H9 (cell line): ENCODE data around the gene TRNAU1AP. TPM values are rescaled to one million over a fixed set of nuclear protein-coding genes. Genes with fewer than 3 reads are reported as not detected.
A peak's percentile ranks its signal among the peaks of the same experiment; 100 is the strongest.

Source experiments
- DNase-seq: peaks from one replicate; pipeline ENCODE4 v3.0.0-alpha.2; 2017
- H2AFZ ChIP-seq: one replicate; pipeline ENCODE4 v1.6.1; 2013; ENCODE audit warnings: mild to moderate bottlenecking, low read length, control low read depth, moderate library complexity
- H2AK5ac ChIP-seq: 2 replicates; pipeline ENCODE4 v1.6.1; 2013; ENCODE audit warnings: low read length, control low read depth, mixed read lengths; ENCODE audit not compliant: insufficient read length
- H2BK120ac ChIP-seq: one replicate; pipeline ENCODE4 v1.6.1; 2013; ENCODE audit warnings: low read depth, mild to moderate bottlenecking, low read length, control low read depth, inconsistent platforms; ENCODE audit not compliant: poor library complexity, severe bottlenecking
- H2BK12ac ChIP-seq: 2 replicates; pipeline ENCODE4 v1.6.1; 2013; ENCODE audit warnings: low read length, control low read depth, mixed read lengths, low read depth; ENCODE audit not compliant: insufficient read length
- H2BK15ac ChIP-seq: 2 replicates; pipeline ENCODE4 v1.6.1; 2013; ENCODE audit warnings: low read depth, low read length, control low read depth
- H2BK20ac ChIP-seq: one replicate; pipeline ENCODE4 v1.6.1; 2013; ENCODE audit warnings: low read depth, mild to moderate bottlenecking, low read length, control low read depth, inconsistent platforms; ENCODE audit not compliant: poor library complexity, severe bottlenecking
- H2BK5ac ChIP-seq: 2 replicates; pipeline ENCODE4 v1.6.1; 2013; ENCODE audit warnings: low read length, control low read depth, mixed read lengths; ENCODE audit not compliant: insufficient read length
- H3K14ac ChIP-seq: 2 replicates; pipeline ENCODE4 v1.6.1; 2013; ENCODE audit warnings: low read length, control low read depth; ENCODE audit not compliant: insufficient read depth
- H3K18ac ChIP-seq: 2 replicates; pipeline ENCODE4 v1.6.1; 2013; ENCODE audit warnings: low read depth, mild to moderate bottlenecking, mixed read lengths, low read length, control low read depth; ENCODE audit not compliant: insufficient read length
- H3K23ac ChIP-seq: 2 replicates; pipeline ENCODE4 v1.6.1; 2013; ENCODE audit warnings: low read length, control low read depth, mixed read lengths, low read depth; ENCODE audit not compliant: insufficient read length
- H3K23me2 ChIP-seq: 2 replicates; pipeline ENCODE4 v1.6.1; 2013; ENCODE audit warnings: low read depth, mild to moderate bottlenecking, mixed read lengths, low read length, control low read depth; ENCODE audit not compliant: insufficient read length, poor library complexity, severe bottlenecking
- H3K27ac ChIP-seq: 2 replicates; pipeline ENCODE4 v1.5.1; 2013; ENCODE audit warnings: low read length, control low read depth, mixed read lengths, low read depth; ENCODE audit not compliant: insufficient read length
- H3K27me3 ChIP-seq: 2 replicates; pipeline ENCODE4 v1.6.1; 2013; ENCODE audit warnings: low read length, control low read depth, inconsistent platforms; ENCODE audit not compliant: insufficient read depth
- H3K4ac ChIP-seq: 2 replicates; pipeline ENCODE4 v1.6.1; 2013; ENCODE audit warnings: low read depth, mild to moderate bottlenecking, control low read depth, inconsistent platforms, low read length, moderate library complexity
- H3K4me1 ChIP-seq: 2 replicates; pipeline ENCODE4 v1.6.1; 2013; ENCODE audit warnings: low read length, control low read depth, inconsistent platforms; ENCODE audit not compliant: insufficient read depth
- H3K4me2 ChIP-seq: 2 replicates; pipeline ENCODE4 v1.6.1; 2013; ENCODE audit warnings: low read length, control low read depth, mixed read lengths; ENCODE audit not compliant: insufficient read length, insufficient read depth
- H3K56ac ChIP-seq: 2 replicates; pipeline ENCODE4 v1.6.1; 2013; ENCODE audit warnings: low read depth, mild to moderate bottlenecking, mixed read lengths, low read length, control low read depth; ENCODE audit not compliant: insufficient read length
- H3K79me1 ChIP-seq: 2 replicates; pipeline ENCODE4 v1.6.1; 2013; ENCODE audit warnings: low read depth, mild to moderate bottlenecking, moderate library complexity, low read length, control low read depth, inconsistent platforms; ENCODE audit not compliant: insufficient read depth, poor library complexity, severe bottlenecking
- H3K79me2 ChIP-seq: 2 replicates; pipeline ENCODE4 v1.6.1; 2013; ENCODE audit warnings: low read length, control low read depth, inconsistent platforms; ENCODE audit not compliant: insufficient read depth
- H3K9ac ChIP-seq: 2 replicates; pipeline ENCODE4 v1.6.1; 2013; ENCODE audit warnings: low read length, control low read depth, mixed read lengths; ENCODE audit not compliant: insufficient read length; ENCODE audit errors: extremely low read depth
- H3K9me3 ChIP-seq: one replicate; pipeline ENCODE4 v1.6.1; 2013; ENCODE audit warnings: low read depth, low read length, inconsistent platforms; ENCODE audit not compliant: control insufficient read depth
- H3T11ph ChIP-seq: one replicate; pipeline ENCODE4 v1.6.1; 2013; ENCODE audit warnings: mild to moderate bottlenecking, low read length, control low read depth, inconsistent platforms
- H4K20me1 ChIP-seq: one replicate; pipeline ENCODE4 v1.6.1; 2013; ENCODE audit not compliant: control insufficient read depth, insufficient read length, insufficient read depth
- H4K5ac ChIP-seq: 2 replicates; pipeline ENCODE4 v1.6.1; 2013; ENCODE audit warnings: low read depth, mild to moderate bottlenecking, mixed read lengths, low read length, control low read depth; ENCODE audit not compliant: insufficient read length
- H4K8ac ChIP-seq: replicated peaks from 2 replicates; pipeline ENCODE4 v1.6.1; 2013; ENCODE audit warnings: low read length, control low read depth, mixed read lengths, low read depth; ENCODE audit not compliant: insufficient read length
- H4K91ac ChIP-seq: 2 replicates; pipeline ENCODE4 v1.6.1; 2013; ENCODE audit warnings: low read depth, mild to moderate bottlenecking, moderate library complexity, mixed read lengths, low read length, control low read depth; ENCODE audit not compliant: insufficient read length
- H3K27ac Mint-ChIP-seq, 3 experiments: 2 replicates in 2 of 3; 3 replicates in 1 of 3; pipeline ENCODE4 v1.8.0; 2020 to 2021; ENCODE audit warnings: mixed read lengths in 3 of 3, mild to moderate bottlenecking in 1 of 3, moderate library complexity in 1 of 3
- H3K27me3 Mint-ChIP-seq: 2 replicates; pipeline ENCODE4 v1.8.0; 2021; ENCODE audit warnings: low read depth, mild to moderate bottlenecking, moderate library complexity, mixed read lengths
- H3K36me3 Mint-ChIP-seq, 3 experiments: 2 replicates in 2 of 3; 3 replicates in 1 of 3; pipeline ENCODE4 v1.8.0; 2020 to 2021; ENCODE audit warnings: low read depth in 3 of 3, mixed read lengths in 3 of 3; ENCODE audit not compliant: insufficient read depth in 1 of 3
- H3K4me1 Mint-ChIP-seq, 2 experiments: 2 replicates each; pipeline ENCODE4 v1.8.0; 2020; ENCODE audit warnings: mixed read lengths in 2 of 2
- H3K4me3 Mint-ChIP-seq, 2 experiments: 2 replicates in 1 of 2; 3 replicates in 1 of 2; pipeline ENCODE4 v1.8.0; 2020 to 2021; ENCODE audit warnings: mild to moderate bottlenecking in 2 of 2, mixed read lengths in 2 of 2, moderate library complexity in 1 of 2
- H3K9me3 Mint-ChIP-seq, 2 experiments: 2 replicates in 1 of 2; 3 replicates in 1 of 2; pipeline ENCODE4 v1.8.0; 2020; ENCODE audit warnings: mild to moderate bottlenecking in 2 of 2, mixed read lengths in 2 of 2, moderate library complexity in 1 of 2
- WGBS: extraction: QIAGEN DNeasy Blood & Tissue Kit; methylation state at CpG from one replicate; pipeline ENCODE4 v1.1.7; 2013; ENCODE audit warnings: missing lambda C conversion rate, low lambda C conversion rate, mixed read lengths; ENCODE audit not compliant: insufficient read length; ENCODE audit errors: extremely low coverage; 5-methylcytosine and 5-hydroxymethylcytosine counted together
- total RNA-seq: library from RNA; stranded (reverse); gene quantifications from 2 replicates; pipeline ENCODE4 v1.2.1, GENCODE V29; 2021
- TF ChIP-seq, protein P1 (sequence below): fragments of 200-600 bp; sonication (generic); conservative IDR thresholded peaks from 3 replicates; pipeline ENCODE4 v1.8.0; 2021; ENCODE audit warnings: antibody characterized with exemption, mild to moderate bottlenecking

Gene TRNAU1AP
- total RNA-seq, 1 experiment from 2014 or later = 45.0 TPM

DNA sequence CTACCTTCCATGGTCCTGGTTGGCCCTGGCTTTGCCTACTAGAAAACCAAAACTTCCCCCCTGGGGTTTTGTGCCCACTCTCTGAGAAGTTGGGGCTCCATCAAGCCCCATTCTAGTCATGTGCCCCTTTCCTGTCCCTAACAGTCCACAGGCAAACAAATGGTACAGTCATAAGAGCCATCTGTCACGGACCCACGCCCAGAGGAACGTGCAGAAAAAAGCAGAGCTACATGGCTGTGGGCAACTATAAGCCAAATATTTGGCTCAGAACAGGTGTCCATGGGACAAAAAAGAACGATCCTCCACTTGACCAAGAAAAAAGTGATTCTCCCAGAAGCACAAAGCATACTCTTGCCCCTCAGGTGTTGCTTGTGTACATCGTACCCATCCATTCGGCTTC is 14.6 kb upstream of the TRNAU1AP start:
- Histone ChIP-seq H2BK5ac (no peak overlapping the region), H3K79me1 (no peaks in the 10 kb centered on the region), H3K79me2 (no peaks in the 10 kb centered on the region), H3K4me1 (no peaks in the 10 kb centered on the region), H4K20me1 (no peaks in the 10 kb centered on the region), H3K56ac (no peak overlapping the region), H3K14ac (no peak overlapping the region), H3K23ac (no peak overlapping the region), H2BK120ac (no peak overlapping the region), H3K18ac (no peak overlapping the region), H4K5ac (no peak overlapping the region), H2BK15ac (no peak overlapping the region), H2BK20ac (no peak overlapping the region), H2AK5ac (no peak overlapping the region), H2AFZ (no peak overlapping the region), H3K9ac (no peak overlapping the region), H3K27ac (no peak overlapping the region), H3T11ph (no peak overlapping the region), H4K8ac (no peak overlapping the region), H3K23me2 (no peaks in the 10 kb centered on the region), H3K9me3 (no peaks in the 10 kb centered on the region), H2BK12ac (no peak overlapping the region), H3K27me3 (no peaks in the 10 kb centered on the region), H3K4me2 (no peak overlapping the region), H4K91ac (no peak overlapping the region), H3K4ac (no peak overlapping the region)
- TF ChIP-seq, protein P1, sequence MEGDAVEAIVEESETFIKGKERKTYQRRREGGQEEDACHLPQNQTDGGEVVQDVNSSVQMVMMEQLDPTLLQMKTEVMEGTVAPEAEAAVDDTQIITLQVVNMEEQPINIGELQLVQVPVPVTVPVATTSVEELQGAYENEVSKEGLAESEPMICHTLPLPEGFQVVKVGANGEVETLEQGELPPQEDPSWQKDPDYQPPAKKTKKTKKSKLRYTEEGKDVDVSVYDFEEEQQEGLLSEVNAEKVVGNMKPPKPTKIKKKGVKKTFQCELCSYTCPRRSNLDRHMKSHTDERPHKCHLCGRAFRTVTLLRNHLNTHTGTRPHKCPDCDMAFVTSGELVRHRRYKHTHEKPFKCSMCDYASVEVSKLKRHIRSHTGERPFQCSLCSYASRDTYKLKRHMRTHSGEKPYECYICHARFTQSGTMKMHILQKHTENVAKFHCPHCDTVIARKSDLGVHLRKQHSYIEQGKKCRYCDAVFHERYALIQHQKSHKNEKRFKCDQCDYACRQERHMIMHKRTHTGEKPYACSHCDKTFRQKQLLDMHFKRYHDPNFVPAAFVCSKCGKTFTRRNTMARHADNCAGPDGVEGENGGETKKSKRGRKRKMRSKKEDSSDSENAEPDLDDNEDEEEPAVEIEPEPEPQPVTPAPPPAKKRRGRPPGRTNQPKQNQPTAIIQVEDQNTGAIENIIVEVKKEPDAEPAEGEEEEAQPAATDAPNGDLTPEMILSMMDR = no peak
- no peak overlapping the region for H3K4me3 Mint-ChIP-seq
- peak overlapping the region in 1 of 3 experiments; percentile 79; a peak in 1 of 7 replicates for H3K27ac Mint-ChIP-seq
- no CpG with 5 or more reads among the region's 6 CpGs for WGBS
- no peak for DNase-seq
- H3K4me1 Mint-ChIP-seq = no peaks in the 10 kb centered on the region
- no peaks in the 10 kb centered on the region for H3K9me3 Mint-ChIP-seq
- peaks cover 32 to 51% (median 47%) of the 10 kb centered on the region in 3 experiments for H3K36me3 Mint-ChIP-seq
- H3K27me3 Mint-ChIP-seq = no peaks in the 10 kb centered on the region
